GM23248 (cell line): Measurements from ENCODE around the gene GSK3A.

Experiments
- EZH2 ChIP-seq: fragments of 200-600 bp; sonication (generic); IDR thresholded peaks from 2 replicates; pipeline ENCODE4 v1.6.1; 2018; ENCODE audit warnings: antibody characterized with exemption, mild to moderate bottlenecking; ENCODE audit not compliant: insufficient read depth, poor library complexity, severe bottlenecking
- EZH2phosphoT487 ChIP-seq: fragments of 200-600 bp; sonication (generic); IDR thresholded peaks from 2 replicates; pipeline ENCODE4 v1.6.1; 2018; ENCODE audit warnings: antibody characterized with exemption, moderate library complexity, mild to moderate bottlenecking, low read depth; ENCODE audit not compliant: insufficient read depth

GRCh38 chr19:42196011-42197001 lies 46.1 kb downstream of the GSK3A start:
- no peak for TF ChIP-seq EZH2
- TF ChIP-seq EZH2phosphoT487 = no peak
